Hematopoietic multipotent progenitor cell treated with erythropoietin and hydrocortisone succinate and interleukin-3 and kit ligand, for 15 days (in vitro differentiated cells): Measurements from ENCODE around the gene BLCAP.
A peak's percentile ranks its signal among the peaks of the same experiment; 100 is the strongest.
"Not testable (repeated sequence)": the region's sequence is repeated elsewhere in the genome, so short reads cannot be mapped to it uniquely, and the experiment has no call there.

Source experiments
- DNase-seq: peaks from one replicate; pipeline ENCODE4 v3.0.0-alpha.2; 2015; ENCODE audit warnings: low spot score

BLCAP gene, protein sequence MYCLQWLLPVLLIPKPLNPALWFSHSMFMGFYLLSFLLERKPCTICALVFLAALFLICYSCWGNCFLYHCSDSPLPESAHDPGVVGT

DNA sequence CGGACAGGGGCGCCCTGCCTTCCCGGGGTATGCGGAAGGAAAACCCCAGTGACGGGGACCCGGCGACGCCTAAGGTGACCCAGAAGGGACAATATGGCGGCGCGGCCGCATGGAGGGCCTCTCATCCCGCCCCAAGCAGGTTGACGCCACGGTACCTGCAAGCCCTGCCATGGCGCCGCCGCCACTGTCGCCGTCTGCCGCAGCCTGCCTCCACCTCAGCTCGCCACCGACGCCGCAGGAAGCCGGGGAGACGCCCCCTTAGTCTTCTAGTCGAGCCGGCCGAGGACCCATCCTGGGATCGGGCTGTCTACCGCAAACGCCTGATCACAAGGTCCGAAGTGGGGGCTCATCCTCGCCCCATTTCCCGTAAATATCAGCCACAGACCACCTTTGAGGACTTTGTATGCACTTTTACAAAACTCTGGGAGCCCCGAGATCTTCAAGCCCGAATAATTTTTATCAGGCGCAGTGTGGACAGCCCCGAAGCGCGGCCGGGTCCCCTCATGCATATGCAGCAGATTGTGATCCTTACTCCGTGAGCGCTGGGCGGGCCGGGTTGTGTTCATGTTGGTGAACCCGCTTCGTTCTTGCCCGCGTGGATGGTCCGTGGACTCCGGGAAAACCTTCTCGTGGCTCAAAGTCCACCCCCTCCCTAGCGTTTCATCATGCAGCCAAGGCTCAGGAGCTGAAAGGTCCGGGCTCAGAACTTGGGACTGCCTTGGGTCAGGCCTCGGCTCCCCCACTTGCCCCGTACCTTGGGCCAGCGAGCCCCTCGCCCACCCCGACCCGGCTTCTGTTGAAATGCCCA, at the start of gene BLCAP:
Gene BLCAP, minus strand, starts transcription at position 239 of the 808 bp plus-strand sequence. CDS start 8,702 bp downstream, outside the sequence.
- peak; percentile 93 for DNase-seq

DNA sequence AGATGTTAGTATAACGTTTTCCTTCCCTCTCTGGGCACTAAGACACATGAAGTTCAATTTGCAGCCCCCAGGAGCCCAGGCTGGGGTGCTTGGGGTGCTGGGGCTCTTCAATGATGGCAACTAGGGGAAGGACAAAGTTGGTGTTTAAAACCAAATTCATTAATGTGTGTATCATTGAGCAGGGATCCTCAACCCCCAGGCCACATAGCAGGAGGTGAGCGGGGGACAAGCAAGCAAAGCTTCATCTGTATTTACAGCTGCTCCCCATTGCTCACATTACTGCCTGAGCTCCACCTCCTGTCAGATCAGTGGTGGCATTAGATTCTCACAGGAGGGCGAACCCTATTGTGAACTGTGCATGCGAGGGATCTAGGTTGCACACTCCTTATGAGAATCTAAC, 49.8 kb upstream of the BLCAP start:
- DNase-seq, result not testable (repeated sequence)

DNA sequence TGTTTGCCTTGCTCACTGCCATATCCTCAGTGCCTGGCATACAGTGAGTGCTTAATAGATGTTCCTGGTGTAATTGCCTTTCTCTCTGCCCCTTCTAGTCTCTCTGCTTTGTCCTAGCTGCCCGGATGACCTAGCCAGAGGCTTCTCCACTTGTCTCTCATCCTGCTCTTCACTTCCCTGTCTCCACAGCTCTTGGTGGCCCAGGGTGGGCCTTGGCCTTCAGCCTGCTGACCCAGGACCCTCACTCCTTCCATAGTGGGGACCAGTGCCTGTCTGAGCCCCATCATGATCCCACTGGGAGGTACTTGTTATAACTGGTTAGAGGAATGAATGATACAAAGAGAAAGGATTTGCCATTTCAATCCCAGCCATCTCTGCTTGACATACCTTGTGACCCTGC, 49.2 kb upstream of the BLCAP start:
- no peak for DNase-seq

DNA sequence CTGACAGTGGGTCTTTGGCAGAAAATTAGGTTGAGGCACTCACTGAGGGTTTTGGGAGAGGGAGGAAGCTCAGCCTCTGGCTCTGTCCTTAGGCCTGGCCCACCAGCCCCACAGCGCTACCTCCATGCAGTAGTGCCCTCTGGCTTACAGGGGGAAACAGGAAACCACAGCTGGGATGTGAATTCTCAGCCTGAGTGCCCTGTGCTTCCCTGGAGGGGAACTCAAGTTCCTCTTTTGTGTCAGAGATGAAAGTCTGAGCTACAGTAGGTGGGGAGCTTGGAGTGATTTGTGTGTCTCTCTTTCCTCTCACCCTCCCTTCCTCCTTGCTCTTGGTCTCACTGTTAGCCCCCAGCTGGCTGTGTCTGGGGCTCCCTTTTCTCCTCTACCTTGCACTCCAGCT, 48.2 kb upstream of the BLCAP start:
- no peak for DNase-seq

DNA sequence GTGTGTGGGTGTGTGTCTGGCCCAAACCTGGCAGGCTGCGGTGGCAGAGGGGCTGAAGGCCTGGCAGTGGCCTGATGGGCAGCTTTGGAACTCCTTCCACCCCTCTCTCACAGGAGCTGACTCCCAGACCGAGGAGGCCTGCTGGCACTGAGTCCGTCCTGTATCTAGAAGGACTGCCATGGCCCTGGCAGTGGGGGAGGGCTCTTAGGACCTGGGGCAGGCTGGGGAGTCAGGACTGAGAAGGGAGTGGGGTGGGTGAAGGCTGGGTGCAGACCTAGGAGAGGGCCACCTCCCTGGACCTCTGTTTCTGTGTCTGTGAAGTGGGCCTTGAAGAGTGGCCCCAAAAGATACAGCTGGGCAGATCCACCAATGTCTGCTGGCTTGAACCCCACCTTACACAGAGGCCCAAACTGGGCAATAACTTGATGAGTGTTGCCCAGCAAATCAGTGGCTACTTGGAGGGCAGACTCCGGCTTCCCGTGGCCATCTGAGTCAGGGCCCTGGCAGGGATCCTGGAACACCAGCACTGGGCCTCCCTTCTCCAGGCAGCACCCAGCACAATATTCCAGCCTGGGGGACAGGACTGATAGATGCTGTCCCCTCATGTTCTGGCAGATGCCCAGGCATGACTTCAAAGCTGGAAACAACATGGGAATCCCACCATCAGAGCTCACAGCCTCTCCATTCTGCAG, 46.7 kb upstream of the BLCAP start:
- no peak for DNase-seq

DNA sequence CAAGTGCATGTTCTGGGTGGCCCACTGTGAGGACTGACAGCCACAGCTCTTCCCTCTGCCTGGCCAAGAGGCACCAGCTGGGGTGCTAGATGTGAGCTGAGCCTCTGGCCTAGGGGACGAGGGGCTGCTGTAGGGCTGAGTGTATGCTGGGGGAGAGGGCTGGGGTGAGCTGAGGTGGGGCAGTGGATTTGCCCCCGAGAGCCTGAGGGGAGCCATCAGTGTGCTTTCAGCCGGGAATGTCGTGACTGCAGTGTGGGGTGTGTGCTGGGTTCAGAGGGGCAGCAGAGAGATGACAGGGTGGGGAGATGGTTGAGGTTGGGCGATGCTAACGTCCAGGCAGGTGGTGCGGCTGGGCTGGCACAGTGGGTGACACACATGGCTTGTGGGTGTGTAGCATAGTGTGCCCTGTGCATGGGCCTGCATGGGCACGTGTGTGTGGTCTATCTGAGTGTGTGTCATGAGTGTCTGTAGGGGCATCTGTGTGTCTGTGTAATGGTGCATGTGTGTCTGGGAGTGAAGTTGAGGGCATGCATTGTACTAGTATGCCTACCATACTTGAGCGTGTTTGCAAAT, 46.0 kb upstream of the BLCAP start:
- no peak for DNase-seq

DNA sequence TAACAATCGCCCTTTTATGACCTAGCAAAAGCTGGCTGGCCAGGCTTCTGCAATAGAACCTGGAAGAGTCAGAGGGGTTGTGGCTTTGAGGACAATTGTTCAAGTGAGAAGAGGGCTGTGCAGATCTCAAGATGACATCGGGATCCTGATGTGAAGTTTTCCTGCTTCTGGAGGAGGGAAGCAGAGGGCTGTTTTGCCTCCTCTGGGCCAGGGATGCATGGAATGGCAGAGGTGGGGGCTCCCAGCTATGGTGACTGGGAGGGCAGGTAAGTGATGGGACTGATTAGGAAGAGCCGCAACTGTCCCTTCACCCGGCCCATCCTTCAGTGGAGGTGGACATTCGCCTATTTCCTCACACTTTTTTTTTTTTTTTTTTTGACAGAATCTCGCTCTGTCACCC, 43.4 kb upstream of the BLCAP start:
- DNase-seq, result no peak

DNA sequence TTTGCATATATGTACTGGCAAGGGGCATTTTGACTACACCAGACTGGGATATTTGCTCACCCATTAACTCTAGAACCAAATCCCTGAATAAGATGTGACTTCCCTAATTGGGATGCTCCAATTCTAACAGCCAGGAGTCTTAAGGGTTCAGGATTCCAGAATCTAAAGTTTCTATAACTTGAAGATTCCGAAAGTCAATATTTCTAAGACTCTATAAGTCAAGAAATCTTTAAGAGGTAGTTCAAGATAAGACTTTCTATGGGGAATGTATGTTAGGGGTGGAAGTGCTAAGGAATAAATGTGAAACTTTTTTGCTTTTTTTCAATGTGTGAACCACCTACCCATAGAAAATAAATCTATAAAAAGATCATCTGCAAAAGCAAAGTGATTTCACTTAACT, 42.7 kb upstream of the BLCAP start:
- DNase-seq, result no peak

DNA sequence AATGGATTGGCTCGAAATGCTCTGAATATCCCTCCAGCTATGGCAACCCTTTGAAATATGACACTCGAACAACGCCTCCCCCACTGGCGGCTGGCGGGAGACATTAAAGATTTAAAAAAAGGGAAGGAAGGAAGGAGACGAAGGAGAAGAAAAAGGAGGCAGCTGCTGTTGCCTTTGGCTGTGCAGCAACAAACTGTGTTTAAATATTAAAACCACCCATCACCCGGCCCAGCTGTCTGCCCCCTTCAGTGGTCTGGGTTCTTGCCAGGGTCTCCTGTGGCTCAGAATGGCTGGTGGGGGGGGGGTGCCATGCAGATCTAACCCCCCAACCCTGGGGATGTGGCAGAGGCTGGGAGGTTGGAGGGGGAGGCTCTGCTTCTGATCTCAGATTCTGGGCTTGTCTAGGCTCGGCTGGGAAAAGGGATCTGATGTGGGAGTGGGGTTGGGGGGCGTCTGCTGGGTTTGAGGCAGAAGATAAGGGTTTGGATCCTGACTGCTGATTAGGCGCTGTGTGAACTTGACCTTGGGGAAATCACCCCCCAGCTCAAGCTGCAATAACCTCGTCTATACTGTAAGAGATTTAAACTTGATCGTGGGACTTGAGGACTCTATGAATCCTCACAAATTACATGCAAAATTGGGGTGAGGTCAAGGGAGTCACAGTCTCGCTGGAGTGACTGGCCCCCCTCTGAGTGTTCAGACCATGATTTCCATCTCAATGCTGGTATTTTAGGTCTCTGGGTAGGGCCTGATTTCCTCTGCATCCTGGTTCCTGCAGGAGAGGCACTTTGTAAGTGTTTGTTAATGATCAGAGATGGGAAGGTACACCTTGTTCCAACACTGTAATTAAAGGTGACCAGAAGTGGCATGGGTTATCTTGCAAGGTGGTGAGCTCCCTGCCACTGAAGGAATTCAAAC, 40.3 kb upstream of the BLCAP start:
- DNase-seq, result no peak

DNA sequence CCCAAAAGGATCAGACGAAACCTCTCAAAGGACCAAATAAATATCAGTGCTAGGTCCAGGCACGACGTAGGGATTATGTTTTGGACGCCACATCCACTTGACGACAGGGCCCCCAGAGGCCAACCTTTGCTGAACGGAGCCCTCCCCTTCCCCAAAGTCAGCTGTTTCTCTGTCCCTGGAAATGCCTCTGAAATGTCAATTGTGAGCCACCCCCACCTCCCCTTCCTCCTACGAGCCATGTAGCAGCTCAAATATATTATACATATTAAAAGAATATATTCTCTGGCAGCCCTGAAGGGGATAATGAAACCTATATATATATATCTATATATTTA, 39.6 kb upstream of the BLCAP start:
- no peak for DNase-seq

DNA sequence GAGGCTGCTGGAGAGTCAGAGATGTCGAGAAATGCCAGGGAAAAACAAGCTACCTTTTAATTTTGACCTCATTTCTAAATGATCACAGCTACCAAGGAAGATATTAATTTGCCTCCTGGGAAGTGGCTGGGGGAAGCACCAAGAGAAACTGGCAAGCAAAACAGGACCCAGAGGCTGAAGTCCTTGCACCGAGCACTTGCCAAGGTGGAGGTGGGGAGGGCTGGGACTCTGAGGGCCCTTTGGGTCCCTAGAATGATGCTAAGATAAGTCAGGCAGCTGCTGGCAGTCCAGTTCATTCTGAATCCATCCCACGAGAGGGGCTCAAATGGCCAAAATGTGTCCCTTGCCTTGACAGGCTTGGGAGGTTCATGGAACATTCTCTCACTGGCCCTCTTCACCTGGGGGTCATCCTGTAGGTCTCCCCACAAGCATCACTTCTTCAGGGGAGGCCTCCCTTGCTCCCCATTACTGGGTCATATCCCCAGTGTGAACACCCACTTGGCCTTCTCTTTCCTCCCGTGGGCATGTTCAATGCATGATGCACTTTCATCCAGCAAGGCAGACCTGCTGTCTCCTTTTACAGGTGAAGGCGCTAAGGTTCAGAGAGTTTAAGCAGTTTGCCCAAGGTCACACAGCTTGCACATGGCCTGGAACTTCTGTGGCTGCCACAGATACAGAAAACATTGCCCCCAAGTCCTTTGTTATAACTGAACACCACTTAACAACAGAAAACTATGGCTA, 39.1 kb upstream of the BLCAP start:
- DNase-seq, result no peak

DNA sequence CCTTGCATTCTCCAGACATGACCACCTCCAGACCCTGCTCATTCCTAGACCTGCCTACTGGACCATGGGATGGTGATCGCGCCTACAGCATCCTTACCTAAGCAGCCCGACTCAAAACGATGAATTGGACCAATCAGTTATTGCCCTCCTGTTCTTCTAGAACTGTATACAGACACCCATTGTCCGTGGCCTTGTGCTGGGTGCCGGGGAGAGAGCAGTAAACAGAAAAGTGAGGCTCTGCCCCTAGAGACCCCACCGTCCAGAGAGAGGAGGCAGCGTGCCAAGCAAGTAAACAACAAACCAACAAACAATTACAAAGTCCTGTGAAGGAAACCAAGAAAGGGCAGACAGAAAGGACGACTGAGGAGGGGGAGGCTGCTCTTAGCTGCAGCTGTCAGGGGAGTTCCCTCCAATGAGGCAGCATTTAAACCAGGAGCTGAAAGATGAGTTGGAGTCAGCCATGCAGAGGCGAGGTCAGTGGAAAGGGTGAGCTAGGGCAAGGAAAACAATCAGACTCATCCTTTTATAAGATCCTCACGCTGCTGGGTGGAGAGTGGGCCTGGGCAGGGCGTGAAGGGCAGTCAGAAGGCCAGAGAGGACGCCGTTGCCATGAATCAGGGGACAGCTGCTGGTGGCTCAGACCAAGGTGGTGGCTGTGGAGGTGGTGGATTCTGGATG, 37.6 kb upstream of the BLCAP start:
- DNase-seq, result no peak

DNA sequence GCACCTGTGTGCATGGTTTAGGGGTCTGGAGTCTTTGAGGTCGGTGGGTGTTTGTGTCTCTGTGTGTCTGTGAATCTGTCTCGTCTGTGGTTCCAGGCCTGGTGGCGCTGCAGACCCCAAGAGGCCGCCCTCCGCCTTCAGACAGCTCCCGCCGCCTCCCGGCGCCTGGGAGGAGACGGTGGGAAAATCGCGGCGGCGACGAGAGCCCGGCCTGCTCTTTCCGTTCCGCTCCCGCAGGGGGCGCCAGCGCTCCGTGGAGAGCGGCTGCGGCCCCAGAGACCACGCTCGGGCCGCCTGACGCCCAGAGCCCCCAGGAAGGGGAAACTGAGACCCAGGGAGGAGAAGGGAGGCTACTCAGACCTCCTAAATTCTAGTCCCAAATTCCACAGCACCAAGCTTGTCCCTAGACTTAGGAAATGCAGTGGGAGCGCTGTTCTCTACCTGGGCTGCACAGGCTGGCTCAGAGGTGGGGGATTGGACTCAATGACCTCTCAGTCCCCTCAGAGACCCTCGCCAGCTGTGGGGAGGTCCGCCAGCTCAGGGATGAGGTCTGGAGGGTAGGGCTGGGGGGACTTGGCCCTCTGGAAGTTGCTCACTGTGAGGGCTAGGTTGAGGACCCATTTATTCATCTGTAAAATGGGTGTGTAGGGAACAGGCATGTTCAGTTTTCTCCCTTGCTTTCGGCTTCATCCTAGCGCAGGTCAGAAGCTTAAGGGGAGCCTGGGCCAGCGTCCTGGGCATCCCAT, 36.9 kb upstream of the BLCAP start:
- DNase-seq, result peak; percentile 21

DNA sequence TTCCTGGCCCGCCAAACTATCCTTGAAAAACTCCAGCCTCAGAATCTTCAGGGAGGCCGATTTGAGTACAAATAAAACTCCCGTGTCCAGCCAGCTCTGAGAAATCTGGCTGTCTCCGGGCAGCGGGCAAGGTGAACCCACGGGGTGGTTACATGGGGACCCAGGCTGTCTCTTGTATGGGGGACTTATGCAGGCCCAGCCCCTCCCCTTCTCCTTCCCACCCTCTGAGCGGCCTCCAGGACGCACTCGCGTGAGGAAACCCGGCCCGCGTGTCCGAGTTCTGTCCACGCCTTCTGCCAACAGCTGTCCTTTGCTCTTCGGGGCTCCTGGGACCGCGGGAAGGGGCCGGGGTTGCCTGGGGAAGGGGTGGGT, 36.3 kb upstream of the BLCAP start:
- no peak for DNase-seq

DNA sequence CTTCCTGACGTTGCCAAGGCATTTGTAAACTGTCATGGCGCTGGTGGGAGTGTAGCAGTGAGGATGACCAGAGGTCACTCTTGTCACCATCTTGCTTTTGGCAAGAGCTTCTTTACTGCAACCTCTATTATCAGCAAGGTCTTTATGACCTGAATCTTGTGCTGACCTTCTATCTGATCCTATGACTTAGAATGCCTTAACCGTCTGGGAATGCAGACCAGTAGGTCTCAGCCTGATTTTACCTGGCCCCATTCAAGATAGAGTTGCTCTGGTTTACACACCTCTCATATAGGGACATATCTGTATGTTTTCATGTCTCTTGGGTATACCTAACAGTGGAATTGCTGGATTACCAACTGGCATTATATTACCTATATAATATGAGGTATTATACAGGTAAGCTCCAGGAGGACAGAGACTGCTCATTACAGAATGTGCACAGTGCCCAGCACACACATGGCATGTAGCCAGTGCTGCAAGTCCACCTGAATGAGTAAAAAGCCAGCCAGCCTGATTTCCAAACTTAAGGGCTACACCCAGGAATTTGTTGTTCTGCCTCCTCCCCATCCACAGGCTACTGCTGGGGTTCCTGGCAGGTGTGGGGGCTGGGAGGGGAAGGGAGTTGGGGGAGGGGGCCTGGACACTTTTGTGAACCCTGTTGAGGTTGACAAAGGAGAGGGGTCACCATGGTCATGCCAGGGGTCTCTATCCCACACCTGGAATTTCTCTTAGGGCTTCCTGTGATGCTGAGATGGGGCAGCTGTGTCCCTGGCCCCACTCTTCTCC, 35.2 kb upstream of the BLCAP start:
- DNase-seq, result no peak

DNA sequence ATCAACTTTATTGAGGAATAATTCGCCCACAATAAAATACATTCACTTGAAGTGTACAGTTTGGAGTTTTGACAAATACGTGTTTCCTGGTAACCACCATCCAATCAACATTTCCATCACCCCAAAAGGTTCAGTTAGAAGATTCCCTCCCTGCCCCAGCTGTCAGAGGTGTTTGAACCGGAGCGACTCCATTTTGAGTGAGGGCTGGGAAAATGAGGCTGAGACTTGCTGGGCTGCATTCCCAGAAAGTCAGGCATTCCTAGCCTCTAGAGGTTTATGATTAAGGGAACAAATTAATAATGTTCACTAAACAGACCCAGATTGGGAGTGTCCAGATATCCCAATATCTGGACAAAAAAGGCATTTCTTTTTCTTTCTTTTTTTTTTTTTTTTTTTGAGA, 33.0 kb upstream of the BLCAP start:
- DNase-seq, result no peak

DNA sequence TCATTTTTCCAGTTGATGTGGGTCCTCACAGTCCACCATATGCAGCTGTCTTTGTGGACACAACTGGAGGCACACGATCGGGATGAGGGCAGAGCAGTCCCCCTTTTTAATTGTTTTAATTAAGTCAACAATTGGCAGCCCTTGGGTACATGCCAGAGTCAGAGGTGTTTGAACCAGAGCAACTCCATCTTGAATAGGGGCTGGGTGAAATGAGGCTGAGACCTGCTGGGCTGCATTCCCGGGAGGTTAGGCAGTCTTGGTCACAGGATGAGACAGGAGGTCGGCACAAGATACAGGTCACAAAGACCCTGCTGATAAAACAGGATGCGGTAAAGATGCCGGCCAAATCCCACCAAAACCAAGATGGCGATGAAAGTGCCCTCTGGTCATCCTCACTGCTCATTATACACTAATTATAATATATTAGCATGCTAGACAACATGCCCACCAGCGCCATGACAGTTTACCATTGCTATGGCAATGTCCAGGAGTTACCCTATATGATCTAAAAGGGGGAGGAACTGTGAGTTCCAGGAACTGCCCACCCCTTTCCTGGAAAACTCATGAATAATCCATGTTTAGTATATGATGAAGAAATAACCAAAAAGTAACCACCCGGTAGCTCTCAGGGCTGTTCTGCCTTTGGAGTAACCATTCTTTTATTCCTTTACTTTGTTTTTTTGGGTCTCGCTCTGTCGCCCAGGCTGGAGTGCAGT, 31.8 kb upstream of the BLCAP start:
- DNase-seq, result no peak

DNA sequence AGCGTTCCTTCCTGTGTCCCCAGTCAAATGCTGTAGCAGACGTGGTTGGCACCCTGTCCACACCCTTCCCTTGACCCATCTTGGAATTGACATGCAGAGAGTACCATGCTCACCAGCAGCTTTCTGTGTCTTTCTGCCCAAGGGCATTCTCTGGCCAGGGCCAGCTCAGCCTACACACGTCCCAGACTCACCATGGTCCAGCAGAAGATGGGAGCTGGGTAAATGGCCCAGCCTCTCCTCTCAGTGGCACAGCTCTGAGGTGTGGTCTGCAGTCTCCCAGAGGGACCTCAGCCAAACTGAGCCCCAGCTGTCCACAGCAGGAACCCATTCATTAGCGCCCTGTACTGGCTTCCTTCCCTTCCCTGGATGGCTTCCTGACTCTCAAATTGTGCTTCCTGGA, 31.1 kb upstream of the BLCAP start:
- no peak for DNase-seq

DNA sequence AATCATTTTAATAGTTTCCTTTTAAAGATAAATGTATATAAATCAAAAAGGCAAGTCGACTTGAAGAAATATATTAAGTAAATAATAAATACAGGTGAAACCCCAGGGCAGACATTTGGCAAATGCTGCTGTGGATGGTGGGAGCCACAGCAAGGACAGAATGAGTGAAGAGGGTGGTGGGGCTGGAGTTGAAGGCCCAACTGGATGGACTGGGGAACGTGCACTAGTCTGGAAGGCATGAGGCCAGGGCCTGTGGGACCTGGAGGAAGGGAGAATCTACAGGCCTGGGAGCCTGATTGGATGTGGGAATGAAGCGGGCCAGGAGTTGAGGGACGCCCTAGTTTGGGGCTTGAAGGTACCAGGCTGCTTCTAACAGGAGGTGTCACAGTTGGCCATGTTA, 30.6 kb upstream of the BLCAP start:
- DNase-seq, result no peak
